ENCODE measurements around the gene SIX3.

DNA sequence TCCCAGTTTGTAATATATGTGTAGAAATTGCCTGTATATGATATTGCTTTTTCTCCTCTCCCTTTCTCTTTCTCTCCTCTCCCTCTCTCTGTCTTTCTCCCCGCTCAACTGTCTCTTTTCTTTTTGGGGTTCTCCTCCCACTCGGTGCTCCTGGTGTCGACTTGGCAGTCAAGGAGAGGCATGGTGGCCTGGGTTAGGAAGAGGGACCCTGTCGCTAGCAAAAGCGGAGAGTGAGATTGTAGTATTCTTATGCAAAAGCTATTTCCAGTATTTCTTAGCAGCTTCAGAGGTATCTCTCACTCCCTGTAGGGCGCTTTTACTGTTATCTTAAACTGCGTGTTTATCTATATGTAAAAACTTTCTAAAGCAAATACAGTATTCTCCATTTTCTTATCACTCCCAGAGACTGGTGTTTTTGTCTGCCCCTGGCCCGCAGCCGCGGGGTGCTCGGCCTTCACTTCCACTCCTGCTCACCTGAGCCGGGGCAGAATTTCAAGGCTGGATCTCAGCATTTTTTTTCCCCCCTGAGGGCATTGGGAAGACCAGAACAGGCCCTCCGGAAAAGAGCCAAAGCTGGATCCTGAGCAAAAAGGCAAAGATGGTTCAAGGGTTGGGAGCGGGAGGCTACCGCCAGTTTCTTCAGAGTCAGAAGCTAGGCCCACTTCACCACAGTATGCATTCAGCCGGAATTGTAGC lies 4.3 kb downstream of the SIX3 start:
- TF ChIP-seq, protein P1, sequence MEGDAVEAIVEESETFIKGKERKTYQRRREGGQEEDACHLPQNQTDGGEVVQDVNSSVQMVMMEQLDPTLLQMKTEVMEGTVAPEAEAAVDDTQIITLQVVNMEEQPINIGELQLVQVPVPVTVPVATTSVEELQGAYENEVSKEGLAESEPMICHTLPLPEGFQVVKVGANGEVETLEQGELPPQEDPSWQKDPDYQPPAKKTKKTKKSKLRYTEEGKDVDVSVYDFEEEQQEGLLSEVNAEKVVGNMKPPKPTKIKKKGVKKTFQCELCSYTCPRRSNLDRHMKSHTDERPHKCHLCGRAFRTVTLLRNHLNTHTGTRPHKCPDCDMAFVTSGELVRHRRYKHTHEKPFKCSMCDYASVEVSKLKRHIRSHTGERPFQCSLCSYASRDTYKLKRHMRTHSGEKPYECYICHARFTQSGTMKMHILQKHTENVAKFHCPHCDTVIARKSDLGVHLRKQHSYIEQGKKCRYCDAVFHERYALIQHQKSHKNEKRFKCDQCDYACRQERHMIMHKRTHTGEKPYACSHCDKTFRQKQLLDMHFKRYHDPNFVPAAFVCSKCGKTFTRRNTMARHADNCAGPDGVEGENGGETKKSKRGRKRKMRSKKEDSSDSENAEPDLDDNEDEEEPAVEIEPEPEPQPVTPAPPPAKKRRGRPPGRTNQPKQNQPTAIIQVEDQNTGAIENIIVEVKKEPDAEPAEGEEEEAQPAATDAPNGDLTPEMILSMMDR (conservative IDR thresholded peaks at IDR 0.05): no peak
- no peak for TF ChIP-seq EZH2 (IDR thresholded peaks at IDR 0.05; ENCODE audit: low read depth)

Measured in PC-9 (cell line).